ENCODE measurements around the gene CLK3.

DNA sequence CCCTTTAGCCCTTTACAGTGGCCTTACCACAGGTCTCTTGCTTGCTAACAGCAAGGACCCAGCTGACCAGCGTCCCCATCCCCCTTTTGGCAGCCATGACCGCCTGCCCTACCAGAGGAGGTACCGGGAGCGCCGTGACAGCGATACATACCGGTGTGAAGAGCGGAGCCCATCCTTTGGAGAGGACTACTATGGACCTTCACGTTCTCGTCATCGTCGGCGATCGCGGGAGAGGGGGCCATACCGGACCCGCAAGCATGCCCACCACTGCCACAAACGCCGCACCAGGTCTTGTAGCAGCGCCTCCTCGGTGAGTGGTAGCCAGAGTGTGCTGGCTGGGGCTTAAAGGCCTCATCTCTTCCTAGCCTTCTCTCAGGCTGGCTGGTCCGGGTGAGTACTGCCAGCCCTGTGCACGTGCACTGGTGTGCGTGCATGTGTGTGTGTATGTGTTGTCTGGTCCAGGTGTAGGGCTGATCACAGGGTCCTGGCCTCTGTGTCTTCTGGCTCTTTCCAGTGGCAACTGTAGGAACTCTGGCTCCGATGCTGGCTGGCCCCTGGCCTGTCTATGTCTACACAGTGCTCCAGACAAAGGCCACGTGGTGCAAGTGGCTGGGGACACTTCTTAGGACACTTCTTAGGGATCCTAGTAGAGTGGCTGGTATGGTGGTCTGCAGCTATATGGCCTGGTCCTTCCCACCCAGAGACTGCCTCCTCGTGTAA, 4.4 kb downstream of the CLK3 start:
- TF ChIP-seq, protein P1, sequence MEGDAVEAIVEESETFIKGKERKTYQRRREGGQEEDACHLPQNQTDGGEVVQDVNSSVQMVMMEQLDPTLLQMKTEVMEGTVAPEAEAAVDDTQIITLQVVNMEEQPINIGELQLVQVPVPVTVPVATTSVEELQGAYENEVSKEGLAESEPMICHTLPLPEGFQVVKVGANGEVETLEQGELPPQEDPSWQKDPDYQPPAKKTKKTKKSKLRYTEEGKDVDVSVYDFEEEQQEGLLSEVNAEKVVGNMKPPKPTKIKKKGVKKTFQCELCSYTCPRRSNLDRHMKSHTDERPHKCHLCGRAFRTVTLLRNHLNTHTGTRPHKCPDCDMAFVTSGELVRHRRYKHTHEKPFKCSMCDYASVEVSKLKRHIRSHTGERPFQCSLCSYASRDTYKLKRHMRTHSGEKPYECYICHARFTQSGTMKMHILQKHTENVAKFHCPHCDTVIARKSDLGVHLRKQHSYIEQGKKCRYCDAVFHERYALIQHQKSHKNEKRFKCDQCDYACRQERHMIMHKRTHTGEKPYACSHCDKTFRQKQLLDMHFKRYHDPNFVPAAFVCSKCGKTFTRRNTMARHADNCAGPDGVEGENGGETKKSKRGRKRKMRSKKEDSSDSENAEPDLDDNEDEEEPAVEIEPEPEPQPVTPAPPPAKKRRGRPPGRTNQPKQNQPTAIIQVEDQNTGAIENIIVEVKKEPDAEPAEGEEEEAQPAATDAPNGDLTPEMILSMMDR (IDR thresholded peaks at IDR 0.05), result no peak
- TF ChIP-seq POLR2A (IDR thresholded peaks at IDR 0.05), result no peak

Measured in esophagus squamous epithelium (tissue), 4 donors.